Astrocyte (in vitro differentiated cells and primary cell): ENCODE results near the gene GNAQ. TPM values are rescaled to one million over a fixed set of nuclear protein-coding genes. Genes with fewer than 3 reads are reported as not detected.
A peak's percentile ranks its signal among the peaks of the same experiment; 100 is the strongest.

Experiments used
- DNase-seq: peaks from one replicate; pipeline ENCODE4 v3.0.0-alpha.2; 2010; ENCODE audit warnings: low read depth
- FAIRE-seq: peaks from 2 replicates; lab custom pipeline; 2011; peaks lifted over from hg19 to GRCh38; lab: Jason Lieb, UNC
- H2AFZ ChIP-seq: 2 replicates; pipeline ENCODE4 v1.6.0; 2012; ENCODE audit warnings: low read depth, low read length, inconsistent platforms
- H3K27ac ChIP-seq: 2 replicates; pipeline ENCODE4 v1.5.1; 2011; ENCODE audit warnings: low read depth, low read length, inconsistent platforms
- H3K27me3 ChIP-seq: 2 replicates; pipeline ENCODE4 v1.6.0; 2011; ENCODE audit warnings: low read length, inconsistent platforms; ENCODE audit not compliant: insufficient read depth
- H3K36me3 ChIP-seq: 2 replicates; pipeline ENCODE4 v1.5.1; 2011; ENCODE audit warnings: low read length, inconsistent platforms; ENCODE audit not compliant: insufficient read depth
- H3K4me1 ChIP-seq: 2 replicates; pipeline ENCODE4 v1.5.1; 2011; ENCODE audit warnings: low read length, inconsistent platforms; ENCODE audit not compliant: insufficient read depth
- H3K4me2 ChIP-seq: 2 replicates; pipeline ENCODE4 v1.6.0; 2012; ENCODE audit warnings: low read length, inconsistent platforms
- H3K4me3 ChIP-seq: 2 replicates; pipeline ENCODE4 v1.5.1; 2011; ENCODE audit warnings: low read depth, mild to moderate bottlenecking, low read length, inconsistent platforms; ENCODE audit not compliant: insufficient read depth
- H3K79me2 ChIP-seq: 2 replicates; pipeline ENCODE4 v1.6.0; 2012; ENCODE audit warnings: mild to moderate bottlenecking, low read length, inconsistent platforms; ENCODE audit not compliant: insufficient read depth
- H3K9ac ChIP-seq: 2 replicates; pipeline ENCODE4 v1.6.0; 2012; ENCODE audit warnings: mild to moderate bottlenecking, low read length, inconsistent platforms
- H3K9me3 ChIP-seq: 2 replicates; pipeline ENCODE4 v1.5.1; 2012; ENCODE audit warnings: low read depth, mild to moderate bottlenecking, low read length, inconsistent platforms; ENCODE audit not compliant: insufficient read depth
- H4K20me1 ChIP-seq: 2 replicates; pipeline ENCODE4 v1.6.0; 2012; ENCODE audit warnings: low read length, inconsistent platforms; ENCODE audit not compliant: insufficient read depth
- H3K27ac Mint-ChIP-seq: one replicate; pipeline ENCODE4 v1.8.0; 2021; ENCODE audit warnings: mild to moderate bottlenecking, mixed read lengths; ENCODE audit not compliant: unreplicated experiment
- H3K27me3 Mint-ChIP-seq: one replicate; pipeline ENCODE4 v1.8.0; 2021; ENCODE audit warnings: low read depth, mixed read lengths; ENCODE audit not compliant: unreplicated experiment
- H3K36me3 Mint-ChIP-seq: one replicate; pipeline ENCODE4 v1.8.0; 2021; ENCODE audit warnings: low read depth, mixed read lengths; ENCODE audit not compliant: unreplicated experiment
- H3K4me1 Mint-ChIP-seq: one replicate; pipeline ENCODE4 v1.8.0; 2021; ENCODE audit warnings: low read depth, mixed read lengths; ENCODE audit not compliant: unreplicated experiment
- H3K4me3 Mint-ChIP-seq: one replicate; pipeline ENCODE4 v1.8.0; 2021; ENCODE audit warnings: mild to moderate bottlenecking, moderate library complexity, mixed read lengths; ENCODE audit not compliant: unreplicated experiment
- H3K9me3 Mint-ChIP-seq: one replicate; pipeline ENCODE4 v1.8.0; 2021; ENCODE audit warnings: mild to moderate bottlenecking, mixed read lengths; ENCODE audit not compliant: unreplicated experiment
- CTCF ChIP-seq: IDR thresholded peaks from 2 replicates; pipeline ENCODE4 v1.5.1; 2011; ENCODE audit warnings: low read depth, mild to moderate bottlenecking, inconsistent platforms, low read length, moderate library complexity; ENCODE audit not compliant: insufficient read depth
- EZH2 ChIP-seq: IDR thresholded peaks from 2 replicates; pipeline ENCODE4 v1.6.1; 2012; ENCODE audit warnings: mild to moderate bottlenecking, low read length, inconsistent platforms; ENCODE audit not compliant: insufficient read depth
- total RNA-seq: library from RNA; stranded (reverse); gene quantifications from 2 replicates; pipeline ENCODE4 v1.2.1, GENCODE V29; 2021

The GNAQ gene
- total RNA-seq, 1 donor from 2014 or later, result 74.9 TPM

GRCh38 chr9:77977210-77977611 is 54.4 kb downstream of the GNAQ start:
- H3K4me2 ChIP-seq, result peak overlapping the region; percentile 63
- peaks cover 62% of the 10 kb centered on the region for H4K20me1 ChIP-seq
- no peak for TF ChIP-seq EZH2
- TF ChIP-seq CTCF, result peak; percentile 61
- Mint-ChIP-seq H3K9me3 (no peaks in the 10 kb centered on the region), H3K27ac (peak overlapping the region; percentile 67), H3K36me3 (peaks cover 2% of the 10 kb centered on the region), H3K4me3 (no peak overlapping the region), H3K4me1 (peaks cover 43% of the 10 kb centered on the region), H3K27me3 (no peaks in the 10 kb centered on the region)
- peak; percentile 49 for FAIRE-seq
- H3K9me3 ChIP-seq, result no peaks in the 10 kb centered on the region
- no peaks in the 10 kb centered on the region for H3K36me3 ChIP-seq
- no peak overlapping the region for H2AFZ ChIP-seq
- DNase-seq, result peak; percentile 61
- H3K4me1 ChIP-seq, result peaks cover 24% of the 10 kb centered on the region
- no peak overlapping the region for H3K27ac ChIP-seq
- no peaks in the 10 kb centered on the region for H3K27me3 ChIP-seq
- no peak overlapping the region for H3K4me3 ChIP-seq
- H3K9ac ChIP-seq, result no peak overlapping the region
- H3K79me2 ChIP-seq, result peaks cover 72% of the 10 kb centered on the region

GRCh38 chr9:77975806-77976205 is 55.8 kb downstream of the GNAQ start:
- peaks cover 4% of the 10 kb centered on the region for H3K36me3 Mint-ChIP-seq
- Histone ChIP-seq H4K20me1 (peaks cover 58% of the 10 kb centered on the region), H3K4me3 (no peak overlapping the region), H3K36me3 (no peaks in the 10 kb centered on the region), H3K27me3 (no peaks in the 10 kb centered on the region), H3K9me3 (no peaks in the 10 kb centered on the region), H3K4me1 (peaks cover 10% of the 10 kb centered on the region), H3K4me2 (no peak overlapping the region), H3K9ac (no peak overlapping the region), H3K79me2 (peaks cover 81% of the 10 kb centered on the region), H2AFZ (no peak overlapping the region), H3K27ac (no peak overlapping the region)
- H3K27ac Mint-ChIP-seq, result no peak overlapping the region
- no peak overlapping the region for H3K4me3 Mint-ChIP-seq
- no peak for TF ChIP-seq EZH2
- no peak for TF ChIP-seq CTCF
- FAIRE-seq (no peak), DNase-seq (no peak)
- H3K9me3 Mint-ChIP-seq, result no peaks in the 10 kb centered on the region
- peaks cover 33% of the 10 kb centered on the region for H3K4me1 Mint-ChIP-seq
- no peaks in the 10 kb centered on the region for H3K27me3 Mint-ChIP-seq

GRCh38 chr9:77975036-77975435 is 56.6 kb downstream of the GNAQ start:
- Histone ChIP-seq H3K27me3 (no peaks in the 10 kb centered on the region), H3K4me3 (no peak overlapping the region), H3K27ac (no peak overlapping the region), H4K20me1 (peaks cover 62% of the 10 kb centered on the region), H3K36me3 (no peaks in the 10 kb centered on the region), H3K9me3 (no peaks in the 10 kb centered on the region), H3K9ac (no peak overlapping the region), H3K79me2 (peaks cover 81% of the 10 kb centered on the region), H3K4me1 (peaks cover 9% of the 10 kb centered on the region), H2AFZ (no peak overlapping the region), H3K4me2 (no peak overlapping the region)
- Mint-ChIP-seq H3K36me3 (peaks cover 11% of the 10 kb centered on the region), H3K27ac (no peak overlapping the region), H3K4me3 (no peak overlapping the region), H3K9me3 (no peaks in the 10 kb centered on the region), H3K27me3 (no peaks in the 10 kb centered on the region), H3K4me1 (peaks cover 28% of the 10 kb centered on the region)
- no peak for TF ChIP-seq CTCF
- no peak for TF ChIP-seq EZH2
- DNase-seq (no peak), FAIRE-seq (no peak)
